Duodenal mucosa (tissue), 2 donors: ENCODE results near the gene WDR20.

Source experiments
- H3K27ac ChIP-seq: one replicate; pipeline ENCODE4 v1.7.0; 2013; ENCODE audit warnings: low read depth, low read length
- H3K27me3 ChIP-seq, 2 donors: one replicate each; pipeline ENCODE4 v1.7.0; 2013; ENCODE audit warnings: low read length in 2 of 2, control low read depth in 1 of 2; ENCODE audit not compliant: insufficient read depth in 2 of 2, control insufficient read depth in 1 of 2
- H3K36me3 ChIP-seq, 2 donors: one replicate each; pipeline ENCODE4 v1.7.0; 2013; ENCODE audit warnings: low read length in 2 of 2, control low read depth in 1 of 2; ENCODE audit not compliant: insufficient read depth in 2 of 2, control insufficient read depth in 1 of 2
- H3K4me1 ChIP-seq, 2 donors: one replicate each; pipeline ENCODE4 v1.7.0; 2013; ENCODE audit warnings: low read length in 2 of 2, control low read depth in 1 of 2; ENCODE audit not compliant: insufficient read depth in 2 of 2, control insufficient read depth in 1 of 2
- H3K4me3 ChIP-seq, 2 donors: one replicate each; pipeline ENCODE4 v1.7.0; 2013; ENCODE audit warnings: low read length in 2 of 2, low read depth in 1 of 2
- H3K9ac ChIP-seq, 2 donors: one replicate each; pipeline ENCODE4 v1.7.0; 2013; ENCODE audit warnings: low read length in 2 of 2, low read depth in 1 of 2
- H3K9me3 ChIP-seq, 2 donors: one replicate each; pipeline ENCODE4 v1.7.0; 2013; ENCODE audit warnings: low read length in 2 of 2, control low read depth in 1 of 2; ENCODE audit not compliant: control insufficient read depth in 1 of 2

WDR20 gene

GRCh38 chr14:102189874-102190273 is 50.2 kb downstream of the WDR20 start:
- Histone ChIP-seq H3K4me3 (no peak overlapping the region), H3K9me3 (no peaks in the 10 kb centered on the region), H3K27ac (no peak overlapping the region), H3K27me3 (no peaks in the 10 kb centered on the region), H3K9ac (no peak overlapping the region), H3K36me3 (peaks cover 0 to under 1% of the 10 kb centered on the region in 2 donors), H3K4me1 (peaks cover 45 to 47% of the 10 kb centered on the region in 2 donors)

GRCh38 chr14:102192840-102193502 is 53.3 kb downstream of the WDR20 start:
- Histone ChIP-seq H3K27me3 (no peaks in the 10 kb centered on the region), H3K36me3 (peaks cover 0 to 8% of the 10 kb centered on the region in 2 donors), H3K9ac (no peak overlapping the region), H3K4me1 (peaks cover 48 to 56% of the 10 kb centered on the region in 2 donors), H3K27ac (no peak overlapping the region), H3K4me3 (no peak overlapping the region), H3K9me3 (no peaks in the 10 kb centered on the region)

DNA sequence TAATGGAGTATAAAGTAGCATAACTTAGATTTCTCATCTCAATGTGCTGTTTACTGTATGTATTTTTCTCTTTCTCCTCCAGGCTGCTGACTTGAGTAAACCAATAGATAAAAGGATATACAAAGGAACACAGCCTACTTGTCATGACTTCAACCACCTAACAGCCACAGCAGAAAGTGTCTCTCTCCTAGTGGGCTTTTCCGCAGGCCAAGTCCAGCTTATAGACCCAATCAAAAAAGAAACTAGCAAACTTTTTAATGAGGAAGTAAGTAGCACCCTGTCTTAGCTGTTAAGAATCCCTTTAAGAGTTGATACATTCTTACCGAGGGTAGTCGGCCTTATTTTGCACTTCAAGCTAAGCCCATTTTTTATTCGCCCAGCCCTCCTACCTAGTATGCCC is 55.2 kb downstream of the WDR20 start:
- H3K4me1 ChIP-seq: peaks cover 42 to 50% of the 10 kb centered on the region in 2 donors
- H3K36me3 ChIP-seq: peaks cover 16 to 25% of the 10 kb centered on the region in 2 donors
- no peaks in the 10 kb centered on the region for H3K27me3 ChIP-seq
- H3K9me3 ChIP-seq: no peaks in the 10 kb centered on the region
- H3K27ac ChIP-seq: no peak overlapping the region
- no peak overlapping the region for H3K4me3 ChIP-seq
- H3K9ac ChIP-seq: no peak overlapping the region

GRCh38 chr14:102195446-102195845 is 55.7 kb downstream of the WDR20 start:
- Histone ChIP-seq H3K27ac (no peak overlapping the region), H3K4me1 (peaks cover 36 to 47% of the 10 kb centered on the region in 2 donors), H3K9ac (no peak overlapping the region), H3K4me3 (no peak overlapping the region), H3K27me3 (no peaks in the 10 kb centered on the region), H3K36me3 (peaks cover 17 to 31% of the 10 kb centered on the region in 2 donors), H3K9me3 (no peaks in the 10 kb centered on the region)

DNA sequence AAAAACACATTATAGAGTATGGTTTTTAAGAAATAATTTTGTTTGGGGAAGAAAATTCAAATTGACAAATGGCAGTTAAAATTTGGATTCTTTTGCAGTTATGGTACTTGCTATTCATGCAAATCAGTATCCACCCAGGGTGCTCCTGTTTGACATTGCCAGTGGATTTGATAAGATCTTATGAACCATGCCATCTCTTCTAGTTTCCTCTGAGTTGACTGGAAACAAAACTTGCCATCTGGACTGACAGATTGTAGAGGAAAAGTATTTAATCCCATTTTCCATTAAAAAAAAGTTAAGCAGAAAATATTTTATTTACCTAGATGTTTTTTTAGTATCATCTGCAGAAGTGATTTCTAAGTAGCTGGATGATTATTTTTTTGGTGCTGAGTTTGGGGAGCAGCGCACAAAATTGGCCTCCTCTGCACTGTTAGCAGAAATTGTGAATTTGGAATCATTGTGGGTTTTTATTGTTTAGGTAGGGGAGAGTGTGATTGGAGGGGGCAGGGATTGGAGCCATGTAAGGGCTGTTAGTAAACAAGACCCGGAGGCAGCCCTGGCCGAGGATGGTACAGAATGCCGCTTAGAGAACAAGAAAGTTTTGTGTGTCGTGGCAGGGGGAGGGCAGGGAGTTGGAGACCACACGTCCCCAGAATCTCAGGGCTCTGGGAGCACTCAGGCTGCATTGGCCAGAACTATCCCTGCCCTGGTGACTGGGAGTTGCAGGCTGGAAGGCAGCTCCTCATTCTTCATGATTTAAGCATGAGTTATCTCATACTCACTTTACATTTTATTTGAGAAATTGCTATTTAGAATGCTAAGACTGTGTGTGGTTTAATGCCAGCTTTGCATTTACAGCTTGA is 56.6 kb downstream of the WDR20 start:
- no peak overlapping the region for H3K9ac ChIP-seq
- H3K9me3 ChIP-seq: no peaks in the 10 kb centered on the region
- peaks cover 28 to 38% of the 10 kb centered on the region in 2 donors for H3K4me1 ChIP-seq
- peaks cover 21 to 34% of the 10 kb centered on the region in 2 donors for H3K36me3 ChIP-seq
- H3K27me3 ChIP-seq: no peaks in the 10 kb centered on the region
- no peak overlapping the region for H3K27ac ChIP-seq
- H3K4me3 ChIP-seq: no peak overlapping the region

GRCh38 chr14:102196902-102197230 is 57.2 kb downstream of the WDR20 start:
- Histone ChIP-seq H3K36me3 (peaks cover 21 to 36% of the 10 kb centered on the region in 2 donors), H3K9ac (no peak overlapping the region), H3K4me1 (peaks cover 32 to 39% of the 10 kb centered on the region in 2 donors), H3K9me3 (no peaks in the 10 kb centered on the region), H3K27me3 (no peaks in the 10 kb centered on the region), H3K4me3 (no peak overlapping the region), H3K27ac (no peak overlapping the region)

DNA sequence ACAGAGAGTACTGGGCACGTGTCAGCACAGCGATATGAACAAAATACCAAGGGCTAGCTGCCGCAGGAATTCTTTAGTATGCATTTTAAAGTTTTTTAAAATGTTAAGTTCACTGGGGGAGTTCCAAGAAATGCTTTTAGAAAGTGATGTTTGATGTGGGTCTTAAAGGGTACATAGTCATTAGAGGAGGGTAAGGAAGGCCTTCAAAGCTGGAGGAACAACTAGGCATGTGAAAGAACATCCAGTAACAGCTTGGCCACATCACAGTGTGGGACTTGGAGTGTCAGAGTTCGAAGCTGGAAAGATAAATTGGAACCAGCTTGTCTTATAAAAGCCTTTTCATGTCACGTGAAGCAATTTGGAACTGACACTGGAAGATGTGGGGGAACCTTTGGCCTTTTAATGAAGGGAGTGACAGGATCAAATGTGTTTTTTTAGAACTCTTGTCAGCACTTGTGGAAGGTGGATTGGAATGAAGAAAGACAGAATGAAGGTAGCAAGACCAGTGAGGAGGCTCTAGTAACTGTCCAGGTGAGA is 57.7 kb downstream of the WDR20 start:
- peaks cover 21 to 38% of the 10 kb centered on the region in 2 donors for H3K36me3 ChIP-seq
- no peak overlapping the region for H3K9ac ChIP-seq
- no peak overlapping the region for H3K27ac ChIP-seq
- H3K9me3 ChIP-seq: no peaks in the 10 kb centered on the region
- no peak overlapping the region for H3K4me3 ChIP-seq
- H3K4me1 ChIP-seq: peaks cover 32 to 39% of the 10 kb centered on the region in 2 donors
- no peaks in the 10 kb centered on the region for H3K27me3 ChIP-seq

DNA sequence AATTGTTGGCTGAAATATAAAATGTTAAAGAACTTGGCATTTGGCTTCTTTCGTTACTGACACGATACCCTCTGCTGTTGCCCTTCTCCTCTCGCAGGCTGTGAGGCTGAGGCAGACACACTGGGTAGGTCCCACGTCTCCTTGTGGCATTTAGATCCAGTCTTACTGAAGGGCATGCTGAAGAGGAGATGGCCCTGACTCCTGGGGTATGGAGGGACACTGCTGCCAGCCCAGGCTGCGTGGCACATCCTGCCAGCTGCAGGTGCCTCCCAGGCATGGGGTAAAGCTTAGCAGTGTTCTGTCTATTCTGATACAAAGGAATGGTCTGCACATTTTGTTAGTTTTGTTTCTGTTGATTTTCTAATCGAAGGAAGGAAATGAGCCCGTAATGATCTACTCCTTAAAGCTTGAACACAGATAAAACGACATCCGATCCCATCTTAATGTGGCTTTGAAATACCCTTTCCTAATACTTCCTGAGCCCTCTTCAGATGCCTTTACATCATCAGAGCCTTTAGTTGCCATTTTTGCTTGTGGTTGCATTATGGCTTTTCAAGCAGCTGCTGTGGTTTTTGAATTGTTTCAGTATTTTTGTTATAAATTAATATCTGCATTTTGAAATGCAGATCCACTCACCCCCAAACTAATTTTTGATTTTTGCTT is 61.1 kb downstream of the WDR20 start:
- Histone ChIP-seq H3K9ac (no peak overlapping the region), H3K27me3 (no peaks in the 10 kb centered on the region), H3K4me3 (no peak overlapping the region), H3K4me1 (peaks cover 21 to 24% of the 10 kb centered on the region in 2 donors), H3K9me3 (no peaks in the 10 kb centered on the region), H3K36me3 (peaks cover 28 to 61% of the 10 kb centered on the region in 2 donors), H3K27ac (no peak overlapping the region)

DNA sequence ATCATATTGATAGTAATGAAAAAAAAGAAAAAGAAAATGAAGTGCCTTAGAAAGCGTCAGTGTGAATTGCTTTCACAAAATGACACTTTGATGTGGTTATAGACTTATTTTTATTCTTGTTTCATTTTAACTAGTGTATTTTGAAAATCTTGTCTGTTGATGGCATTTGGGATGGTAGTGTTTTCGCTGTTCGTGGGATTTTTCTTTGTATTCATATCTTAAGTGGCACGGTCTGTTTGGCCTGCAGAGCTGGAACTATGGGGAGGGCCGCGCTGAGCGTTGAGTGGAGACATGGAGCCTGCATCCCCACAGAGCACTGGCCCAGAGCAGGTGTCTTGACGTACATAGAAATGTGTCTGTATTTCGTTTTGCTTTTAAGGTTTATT is 61.6 kb downstream of the WDR20 start:
- H3K27ac ChIP-seq: no peak overlapping the region

GRCh38 chr14:102201776-102202175 is 62.1 kb downstream of the WDR20 start:
- H3K4me1 ChIP-seq: peaks cover 15 to 17% of the 10 kb centered on the region in 2 donors
- H3K9ac ChIP-seq: no peak overlapping the region
- no peak overlapping the region for H3K4me3 ChIP-seq
- no peaks in the 10 kb centered on the region for H3K9me3 ChIP-seq
- H3K36me3 ChIP-seq: peaks cover 31 to 69% of the 10 kb centered on the region in 2 donors
- H3K27ac ChIP-seq: no peak overlapping the region
- no peaks in the 10 kb centered on the region for H3K27me3 ChIP-seq

More for the DNA sequence above, 61.6 kb downstream of the WDR20 start:
- peaks cover 28 to 65% of the 10 kb centered on the region in 2 donors for H3K36me3 ChIP-seq
- no peaks in the 10 kb centered on the region for H3K9me3 ChIP-seq
- H3K4me1 ChIP-seq: peaks cover 19 to 21% of the 10 kb centered on the region in 2 donors
- H3K9ac ChIP-seq: no peak overlapping the region
- H3K4me3 ChIP-seq: no peak overlapping the region
- no peaks in the 10 kb centered on the region for H3K27me3 ChIP-seq
